ENCODE data around the gene TMEM106A. TPM values are rescaled to one million over a fixed set of nuclear protein-coding genes. Genes with fewer than 3 reads are reported as not detected.
"Not testable (repeated sequence)": the region's sequence is repeated elsewhere in the genome, so short reads cannot be mapped to it uniquely, and the experiment has no call there.

TMEM106A gene
- total RNA-seq, 1 donor from 2014 or later: 18.4 TPM

DNA sequence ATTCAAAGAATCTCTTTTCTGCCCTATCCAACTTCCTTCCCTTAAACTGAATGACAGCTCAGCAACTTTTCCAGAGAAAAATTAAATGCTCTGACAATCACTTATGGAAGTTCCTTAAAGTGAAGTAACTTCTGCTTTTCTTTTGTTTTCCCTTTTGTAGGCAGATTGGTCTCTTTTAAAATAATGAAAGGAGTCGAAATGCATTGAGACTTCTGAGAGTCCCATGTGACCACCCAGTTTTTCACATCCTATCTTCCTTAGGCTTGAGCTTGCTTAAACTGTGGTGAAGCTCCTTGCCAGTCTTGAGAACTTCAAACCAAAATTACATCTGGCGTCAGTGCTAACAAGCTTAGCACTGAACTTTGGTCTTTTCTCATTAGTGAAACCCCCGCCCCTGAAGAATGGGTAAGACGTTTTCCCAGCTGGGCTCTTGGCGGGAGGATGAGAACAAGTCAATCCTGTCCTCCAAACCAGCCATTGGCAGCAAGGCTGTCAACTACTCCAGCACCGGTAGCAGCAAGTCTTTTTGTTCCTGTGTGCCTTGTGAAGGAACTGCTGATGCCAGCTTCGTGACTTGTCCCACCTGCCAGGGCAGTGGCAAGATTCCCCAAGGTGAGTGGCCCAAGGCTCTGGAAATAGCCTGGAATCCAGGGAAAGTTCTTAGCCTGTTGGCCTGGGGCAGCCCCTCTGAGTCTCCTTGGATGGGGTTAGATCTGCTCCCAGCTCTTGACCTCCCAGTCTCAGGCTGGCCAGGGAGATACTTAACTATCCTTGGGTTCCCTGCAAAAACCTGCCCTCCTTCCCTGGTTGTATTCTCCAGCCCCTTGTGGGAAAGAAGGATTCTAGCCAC lies 1.2 kb downstream of the TMEM106A start:
- intact Hi-C loops (cut with micrococcal nuclease): loop anchor here (1.0 to 10.0 kb wide), 3 partner anchors 103 to 272 kb away; partner anchors contain the start of genes DHX8 and IFI35

DNA sequence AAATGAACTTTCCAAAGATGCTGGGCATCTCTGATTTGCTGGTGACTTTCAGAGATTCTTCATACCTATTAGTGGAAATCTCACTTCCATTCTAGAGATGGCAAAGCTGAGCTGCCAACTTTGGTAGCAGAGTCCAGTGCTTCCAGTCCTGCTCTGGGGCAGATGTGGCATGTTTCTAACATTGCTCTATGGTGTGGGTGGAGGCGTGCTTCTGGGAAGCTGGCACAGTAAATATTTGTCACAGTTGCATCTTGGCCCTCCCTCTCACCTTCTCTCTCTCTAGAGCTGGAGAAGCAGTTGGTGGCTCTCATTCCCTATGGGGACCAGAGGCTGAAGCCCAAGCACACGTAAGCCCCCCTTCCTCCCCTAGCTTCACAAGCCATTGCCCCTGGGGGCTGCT lies 1.9 kb downstream of the TMEM106A start:
- intact Hi-C loops (cut with micrococcal nuclease): loop anchor here (10.0 kb wide), 2 partner anchors 209 to 271 kb away; partner anchors contain the start of genes DHX8 and IFI35

DNA sequence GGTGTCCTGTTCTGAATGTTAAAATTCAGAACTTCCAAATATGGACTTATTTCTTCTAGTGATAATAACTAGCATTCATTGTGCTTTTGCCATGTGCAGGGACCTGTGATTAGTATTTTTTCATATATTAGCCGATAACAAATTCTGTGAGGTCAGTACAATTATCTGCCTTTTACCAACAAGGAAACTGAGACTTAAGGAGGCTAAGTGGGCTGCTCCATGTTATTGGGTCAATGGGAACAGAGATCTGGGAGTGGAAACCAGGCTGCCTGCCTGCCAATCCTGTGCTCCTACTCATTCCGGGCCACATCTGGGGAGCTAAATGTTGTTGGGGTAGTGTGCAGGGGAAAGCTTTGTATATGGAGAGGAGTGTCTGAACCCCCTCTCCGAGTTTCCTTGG lies 3.7 kb downstream of the TMEM106A start:
- intact Hi-C loops (cut with micrococcal nuclease): loop anchor here (10.0 kb wide), 2 partner anchors 211 to 269 kb away; partner anchors contain the start of genes DHX8 and IFI35

DNA sequence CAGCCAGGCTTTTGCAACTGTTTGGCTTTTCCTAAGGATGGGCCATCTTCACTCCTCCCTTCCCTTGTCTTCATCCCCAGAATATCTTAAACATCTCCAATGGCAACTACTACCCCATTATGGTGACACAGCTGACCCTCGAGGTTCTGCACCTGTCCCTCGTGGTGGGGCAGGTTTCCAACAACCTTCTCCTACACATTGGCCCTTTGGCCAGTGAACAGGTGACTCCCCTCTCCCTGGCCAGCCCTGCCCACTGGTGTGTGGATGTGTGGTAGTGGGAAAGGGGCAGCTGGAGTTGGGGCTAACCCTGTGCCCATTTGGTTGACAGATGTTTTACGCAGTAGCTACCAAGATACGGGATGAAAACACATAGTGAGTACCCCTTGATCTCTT lies 4.7 kb downstream of the TMEM106A start:
- intact Hi-C loops (cut with micrococcal nuclease): loop anchor here (10.0 kb wide), 2 partner anchors 212 to 268 kb away; partner anchors contain the start of genes DHX8 and IFI35

DNA sequence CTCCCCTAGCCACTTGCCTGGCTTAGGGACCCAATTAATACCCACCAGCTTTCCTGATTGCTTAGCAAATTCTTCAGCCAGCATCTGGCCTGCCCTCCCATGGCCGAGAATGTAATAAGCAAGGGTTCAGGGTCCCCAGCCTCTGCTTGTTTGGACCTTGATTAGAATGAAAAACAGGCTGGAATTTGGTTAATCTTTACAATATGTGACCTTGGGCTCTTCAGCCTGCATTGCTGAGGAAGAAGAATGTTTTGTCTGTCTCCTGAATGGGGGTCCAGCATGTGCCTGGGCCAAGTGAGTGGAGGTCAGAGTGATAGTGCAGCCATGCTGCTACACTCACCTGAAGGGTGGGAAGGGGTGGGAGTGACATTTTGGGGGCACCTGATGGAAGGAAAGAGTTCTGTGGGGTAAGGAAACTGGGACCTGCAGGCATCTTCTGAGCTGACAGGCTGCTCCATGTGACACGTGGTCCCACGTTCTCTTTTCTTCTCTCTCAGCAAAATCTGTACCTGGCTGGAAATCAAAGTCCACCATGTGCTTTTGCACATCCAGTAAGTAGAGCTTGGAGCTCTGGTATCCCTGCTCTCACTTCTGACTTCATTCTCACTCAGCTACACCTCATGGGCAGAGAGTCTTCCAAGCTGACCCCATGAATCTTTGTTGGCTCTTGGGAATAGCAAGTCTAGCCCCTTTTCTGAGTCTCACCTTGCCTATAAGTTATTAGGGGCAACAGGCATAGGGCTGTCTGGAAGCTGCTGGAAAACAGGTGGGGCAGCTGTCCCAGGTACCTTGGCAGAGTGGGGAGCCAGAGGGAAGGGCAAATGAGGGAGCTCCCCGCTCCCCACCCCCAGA lies 5.3 kb downstream of the TMEM106A start:
- intact Hi-C loops (cut with micrococcal nuclease): loop anchor here (10.0 kb wide), 2 partner anchors 212 to 268 kb away; partner anchors contain the start of genes DHX8 and IFI35

DNA sequence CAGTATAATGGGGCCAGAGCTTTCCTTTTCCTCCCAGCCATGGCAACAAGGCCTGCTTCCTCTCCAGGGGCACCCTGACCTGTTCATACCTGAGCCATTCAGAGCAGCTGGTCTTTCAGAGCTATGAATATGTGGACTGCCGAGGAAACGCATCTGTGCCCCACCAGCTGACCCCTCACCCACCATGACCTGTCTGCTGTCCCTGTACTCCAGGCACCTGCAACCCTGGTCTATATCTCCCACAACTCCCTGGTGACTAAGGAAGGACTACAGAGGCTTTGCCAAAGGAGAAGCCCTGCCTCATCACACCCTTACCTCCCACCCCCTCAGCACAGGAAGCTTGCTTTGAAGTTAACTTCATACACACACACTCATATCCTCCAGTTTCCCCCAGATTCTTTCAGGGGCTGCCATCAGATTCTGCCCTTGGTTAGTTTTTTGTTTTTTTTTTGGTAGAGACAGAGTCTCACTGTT lies 6.0 kb downstream of the TMEM106A start:
- intact Hi-C loops (cut with micrococcal nuclease): loop anchor here (10.0 kb wide), 2 partner anchors 213 to 267 kb away; partner anchors contain the start of genes DHX8 and IFI35

DNA sequence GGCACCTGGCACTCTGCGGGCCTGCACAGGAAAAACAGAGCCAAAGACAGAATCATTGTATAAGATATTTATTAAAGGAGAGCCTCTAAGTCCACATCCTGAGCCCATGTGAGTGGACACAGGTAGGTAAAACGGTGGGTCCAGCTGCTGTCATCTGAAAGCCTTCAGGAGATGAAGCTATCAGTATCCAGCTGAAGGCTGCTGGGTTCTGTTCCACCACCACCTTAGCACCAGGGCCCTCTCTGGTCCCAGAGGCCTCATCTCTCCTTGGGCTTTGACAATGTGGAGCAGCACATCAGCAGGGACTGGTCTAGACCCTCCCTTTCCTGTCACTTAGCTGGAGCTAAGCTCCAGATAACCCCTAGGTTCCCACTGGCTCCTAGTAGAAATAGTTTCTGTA lies 7.3 kb downstream of the TMEM106A start:
- intact Hi-C loops (cut with micrococcal nuclease): loop anchor here (10.0 kb wide), 2 partner anchors 214 to 266 kb away; partner anchors contain the start of genes DHX8 and IFI35

DNA sequence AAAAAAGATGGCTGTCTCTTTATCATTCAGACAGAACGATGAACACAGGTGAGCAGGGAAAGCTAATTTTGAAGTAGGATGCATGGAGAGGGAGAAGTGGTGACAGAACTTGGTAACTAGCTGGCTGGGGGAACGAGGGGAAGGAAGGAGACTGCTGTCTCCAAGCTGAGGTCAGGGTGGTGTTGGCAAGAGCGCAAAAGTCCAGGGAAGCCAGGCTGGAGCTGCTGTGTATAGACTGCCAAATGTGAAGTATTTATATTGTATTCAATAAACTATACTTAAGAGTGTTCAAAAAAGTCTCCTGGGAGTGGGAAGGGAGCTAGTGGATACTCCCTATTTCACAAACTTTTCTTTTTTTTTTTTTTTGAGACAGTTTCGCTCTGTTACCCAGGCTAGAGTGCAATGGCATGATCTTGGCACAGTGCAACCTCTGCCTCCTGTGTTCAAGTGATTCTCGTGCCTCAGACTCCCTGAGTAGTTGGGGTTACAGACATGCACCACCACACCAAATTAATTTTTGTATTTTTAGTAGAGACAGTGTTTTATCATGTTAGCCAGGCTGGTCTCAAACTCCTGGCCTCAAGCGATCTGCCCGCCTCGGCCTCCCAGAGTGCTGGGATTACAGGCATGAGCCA lies 8.2 kb downstream of the TMEM106A start:
- intact Hi-C loops (cut with micrococcal nuclease): loop anchor here (10.0 kb wide), 2 partner anchors 215 to 265 kb away; partner anchors contain the start of genes DHX8 and IFI35

DNA sequence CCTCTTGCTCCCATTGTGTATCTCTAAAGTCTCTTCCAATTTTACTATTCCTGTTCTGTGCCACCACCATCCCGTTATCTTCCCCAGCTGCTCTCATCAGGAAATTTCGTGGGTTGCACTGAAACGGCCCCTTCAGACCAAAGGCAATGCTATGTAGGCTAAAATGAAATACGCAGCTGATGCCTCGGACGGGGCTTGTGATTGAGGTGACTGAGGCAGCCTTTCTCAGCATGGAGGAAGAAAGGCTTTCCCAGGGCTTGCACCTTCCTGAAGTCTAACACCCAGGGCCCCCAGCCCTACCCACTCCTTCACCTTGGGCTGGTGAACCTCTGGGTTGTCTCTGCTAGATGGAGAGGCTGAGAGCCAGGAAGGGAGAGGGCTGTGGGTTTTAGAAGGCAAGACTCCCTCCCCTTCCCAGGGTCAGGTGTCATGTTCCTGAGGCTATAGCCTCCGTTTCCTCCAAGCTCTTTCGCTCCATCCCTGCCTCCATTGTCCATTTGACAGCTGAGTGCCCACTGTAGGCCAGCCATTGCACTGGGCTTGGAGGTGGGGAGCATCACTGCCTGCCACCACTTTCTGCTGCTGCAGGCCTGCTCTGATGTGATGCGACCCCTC lies 8.9 kb downstream of the TMEM106A start:
- intact Hi-C loops (cut with micrococcal nuclease): no loop called here

DNA sequence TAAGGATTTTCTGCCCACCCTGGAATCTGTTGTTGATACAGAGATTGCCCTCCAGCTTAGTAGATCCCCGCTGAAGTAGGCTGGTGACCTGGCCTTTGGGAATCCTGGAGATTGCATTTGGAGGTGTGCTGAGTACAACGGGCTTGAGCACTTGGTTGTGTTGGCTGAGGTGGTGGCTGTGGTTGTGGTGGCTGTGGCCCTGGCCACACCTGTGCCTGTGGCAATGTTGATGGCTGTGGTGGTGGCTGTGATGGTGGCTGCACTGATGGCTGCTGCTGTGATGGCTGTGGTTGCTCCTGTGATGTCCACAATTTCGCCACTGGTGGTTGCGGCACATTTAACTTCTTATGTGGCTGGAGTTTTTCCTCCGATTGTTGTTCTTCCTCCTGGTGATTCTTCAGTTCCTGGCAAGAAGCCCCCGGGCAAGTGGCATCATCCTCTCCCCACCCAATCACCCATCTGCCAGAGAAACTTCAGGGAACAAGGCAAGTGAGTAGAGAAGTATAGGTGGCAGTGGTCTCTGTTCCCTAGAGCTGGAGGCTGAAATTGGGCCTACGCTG lies 12.6 kb downstream of the TMEM106A start:
- intact Hi-C loops (cut with micrococcal nuclease): no loop called here

DNA sequence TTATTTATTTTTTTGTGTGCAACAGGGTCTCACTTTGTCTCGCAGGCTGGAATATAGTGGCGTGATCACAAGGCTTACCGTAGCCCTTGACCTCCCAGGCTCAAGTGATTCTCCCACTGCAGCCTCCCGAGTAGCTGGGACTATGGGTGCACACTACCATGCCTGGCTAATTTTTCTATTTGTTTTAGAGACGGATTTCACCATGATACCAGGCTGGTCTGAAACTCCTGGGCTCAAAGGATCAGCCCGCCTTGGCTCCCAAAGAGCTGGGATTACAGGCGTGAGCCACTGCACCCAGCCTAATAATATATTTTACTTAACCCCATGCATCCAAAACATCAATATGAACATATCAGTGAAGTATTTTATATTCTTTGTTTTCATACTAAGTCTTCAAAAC lies 14.7 kb downstream of the TMEM106A start:
- intact Hi-C loops (cut with micrococcal nuclease): no loop called here

DNA sequence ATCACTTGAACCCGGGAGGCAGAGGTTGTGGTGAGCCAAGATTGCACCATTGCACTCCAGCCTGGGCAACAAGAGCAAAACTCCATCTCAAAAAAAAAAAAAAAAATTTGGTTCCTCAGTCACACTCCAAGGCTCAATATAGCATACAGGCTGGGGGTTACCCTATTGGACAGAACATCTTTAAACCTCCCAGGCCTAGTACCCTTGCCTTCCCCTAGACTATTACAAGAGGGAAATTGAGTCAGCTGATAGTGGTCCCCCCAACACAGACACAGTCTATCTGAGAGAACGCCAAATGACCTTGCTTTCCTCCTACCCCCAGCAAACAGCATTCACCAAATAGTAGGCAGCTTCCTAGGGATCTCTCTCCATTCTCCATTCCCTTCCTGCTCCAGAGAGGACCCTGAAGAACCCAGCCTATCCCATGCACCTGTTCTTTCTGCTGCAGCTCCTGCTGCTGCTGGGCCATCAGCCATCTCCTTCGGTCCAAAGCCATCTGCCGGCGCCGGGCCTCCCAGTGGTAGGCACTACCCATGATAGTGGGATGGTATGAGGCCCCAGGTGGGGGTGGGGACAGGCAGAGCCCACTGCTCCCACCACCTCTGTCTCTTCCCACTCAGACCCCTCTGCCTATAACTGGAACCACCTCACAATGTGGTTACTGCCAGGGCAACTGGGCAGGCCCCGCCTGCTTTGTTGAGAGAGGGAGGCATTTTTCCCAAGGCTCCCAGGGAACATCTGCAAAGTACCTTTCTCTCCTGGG lies 16.5 kb downstream of the TMEM106A start, which contains the start of gene CCDC200:
Gene CCDC200 (minus strand): TSS at position 604 of the 763 bp plus-strand sequence. CDS start 69 bp downstream, at position 535.
- intact Hi-C loops (cut with micrococcal nuclease): not testable (repeated sequence)

DNA sequence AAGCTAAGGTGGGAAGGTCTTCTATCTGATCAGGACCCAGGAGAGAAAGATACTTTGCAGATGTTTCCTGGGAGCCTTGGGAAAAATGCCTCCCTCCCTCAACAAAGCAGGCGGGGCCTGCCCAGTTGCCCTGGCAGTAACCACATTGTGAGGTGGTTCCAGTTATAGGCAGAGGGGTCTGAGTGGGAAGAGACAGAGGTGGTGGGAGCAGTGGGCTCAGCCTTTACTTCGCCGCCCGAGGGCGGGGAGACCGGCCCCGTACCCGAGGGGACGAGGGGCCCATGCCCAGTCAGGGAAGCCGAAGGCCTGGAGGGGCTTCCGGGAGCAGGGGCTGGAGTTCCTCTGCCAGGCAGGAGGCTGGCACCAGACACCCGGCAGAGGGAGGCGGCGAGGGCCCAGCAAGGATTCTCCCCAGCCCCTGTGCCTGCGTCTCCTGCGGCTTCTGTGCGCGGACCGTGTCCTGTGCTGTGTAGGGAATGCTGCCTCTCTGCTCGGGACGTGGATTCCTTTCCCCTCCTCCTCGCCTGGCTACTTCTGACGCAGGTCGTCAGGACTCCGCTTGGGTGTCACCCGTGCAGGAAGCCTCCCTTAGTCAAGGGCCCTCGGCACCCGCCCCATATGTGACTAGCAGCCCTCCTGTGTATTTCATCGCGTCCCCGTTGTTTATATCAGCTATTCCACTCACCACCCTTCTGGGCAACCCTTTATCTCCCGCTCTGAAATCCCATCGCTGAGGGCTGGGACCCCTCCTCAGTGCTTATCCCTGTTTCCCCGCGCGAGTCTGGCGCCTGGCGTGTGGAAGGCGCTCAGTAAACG lies 19.7 kb downstream of the TMEM106A start:
- intact Hi-C loops (cut with micrococcal nuclease): not testable (repeated sequence)

DNA sequence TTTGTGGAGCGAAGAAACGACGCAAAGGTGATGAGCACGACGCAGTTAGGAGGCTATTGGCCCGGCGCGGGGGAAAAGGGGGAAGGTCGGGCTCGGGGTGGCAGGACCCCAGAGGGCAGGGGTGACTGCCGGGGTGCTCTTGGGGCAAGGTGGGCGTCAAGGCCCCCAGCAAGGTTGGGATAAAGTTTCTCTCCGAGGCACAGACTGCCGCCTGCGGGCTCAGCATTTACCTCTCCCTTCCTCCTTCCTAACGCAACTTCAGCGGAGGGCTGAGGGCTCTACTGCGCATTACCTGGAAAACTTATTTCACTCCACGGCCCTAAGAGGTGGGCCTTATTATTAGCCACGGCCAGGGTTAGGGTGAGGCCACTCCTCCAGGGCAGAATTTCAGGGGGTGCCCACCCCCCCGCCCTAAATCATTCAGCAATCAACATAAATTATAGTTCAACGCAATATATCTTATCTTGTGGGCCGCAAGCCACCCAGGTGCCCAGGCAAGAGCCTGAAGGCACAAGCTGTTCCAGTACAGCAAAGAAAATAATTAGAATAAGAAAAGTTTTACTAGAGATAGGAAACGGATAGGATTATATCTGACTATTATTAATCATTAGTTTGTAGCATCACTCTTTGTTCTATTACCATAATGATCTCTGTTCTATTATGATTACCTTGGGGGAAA lies 20.5 kb downstream of the TMEM106A start:
- intact Hi-C loops (cut with micrococcal nuclease): not testable (repeated sequence)

DNA sequence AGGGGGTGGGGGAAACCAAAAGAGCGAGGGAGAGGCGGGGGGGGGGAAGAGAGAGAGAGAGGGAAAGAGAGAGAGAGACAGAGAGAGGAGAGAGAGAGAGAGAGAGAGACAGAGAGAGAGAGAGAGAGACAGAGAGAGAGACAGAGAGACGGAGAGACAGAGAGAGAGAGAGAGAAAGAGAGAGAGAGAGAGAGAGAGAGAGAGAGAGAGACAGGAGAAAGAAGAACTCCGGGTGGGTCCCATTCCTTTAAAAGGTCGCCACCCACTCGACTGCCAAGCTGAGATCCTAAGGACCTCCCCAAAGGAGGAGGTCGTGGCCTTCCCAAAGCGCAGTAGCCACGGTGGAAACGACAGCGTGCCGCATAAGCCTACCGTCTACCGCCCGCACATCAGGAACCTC lies 21.6 kb downstream of the TMEM106A start:
- intact Hi-C loops (cut with micrococcal nuclease): not testable (repeated sequence)

DNA sequence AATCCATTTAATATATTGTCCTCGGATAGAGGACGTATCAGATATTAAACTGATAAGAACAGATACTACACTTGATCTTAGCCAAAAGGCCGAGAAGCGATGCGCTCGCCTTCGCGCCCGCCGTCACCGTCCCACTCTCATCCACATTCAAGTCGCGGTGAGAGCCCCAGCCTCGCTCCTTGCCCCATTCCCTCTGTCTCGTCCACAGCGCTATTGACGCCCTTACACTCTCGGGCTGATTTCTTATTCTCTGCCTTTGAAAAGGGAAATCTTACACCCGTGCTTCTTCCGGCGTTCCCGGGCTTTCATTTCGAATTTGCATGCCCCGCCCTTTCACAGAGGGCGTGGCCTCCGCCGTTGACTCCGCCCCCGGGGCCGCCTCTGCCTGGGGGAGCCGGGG lies 22.2 kb downstream of the TMEM106A start, which contains the start of gene RNU2-1:
Gene RNU2-1 (minus strand): TSS at position 101 of the 400 bp plus-strand sequence.
- intact Hi-C loops (cut with micrococcal nuclease): not testable (repeated sequence)

DNA sequence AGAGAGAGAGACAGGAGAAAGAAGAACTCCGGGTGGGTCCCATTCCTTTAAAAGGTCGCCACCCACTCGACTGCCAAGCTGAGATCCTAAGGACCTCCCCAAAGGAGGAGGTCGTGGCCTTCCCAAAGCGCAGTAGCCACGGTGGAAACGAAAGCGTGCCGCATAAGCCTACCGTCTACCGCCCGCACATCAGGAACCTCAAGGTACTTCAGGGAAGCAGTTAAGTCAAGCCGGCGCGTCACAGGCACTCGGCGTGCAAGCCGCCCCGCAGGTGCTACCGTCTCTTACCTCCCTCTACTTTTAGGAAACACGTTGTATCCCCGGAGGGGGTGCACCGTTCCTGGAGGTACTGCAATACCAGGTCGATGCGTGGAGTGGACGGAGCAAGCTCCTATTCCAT lies 27.9 kb downstream of the TMEM106A start:
- intact Hi-C loops (cut with micrococcal nuclease): not testable (repeated sequence)

Measured in T-helper 2 cell treated with Interferon-gamma antibody and Interleukin-4, amounts not matched to agents 100 ng/mL and 5 ng/mL, for 36 hours (primary cell).